ENCODE results near the gene RPN2. TPM values are rescaled to one million over a fixed set of nuclear protein-coding genes. Genes with fewer than 3 reads are reported as not detected.

RPN2 gene
- total and polyA plus RNA-seq, 9 of the 15 experiments (the other 6 are each of a cell fraction or from before 2014, with no cell fraction given) = 168 to 548 (median 325) TPM

- Histone ChIP-seq H3K9me1 (ENCODE audit: control insufficient read depth, insufficient read depth, low read length) (no peaks in the 10 kb centered on the region), H3K4me2 (ENCODE audit: insufficient read depth, low read length) (peak overlapping the region; percentile 13; the same call in 1 of the 2 replicates), H3K9me3 (replicated peaks; ENCODE audit: control insufficient read depth, insufficient read depth, low read depth, low read length) (no peaks in the 10 kb centered on the region), H4K20me1 (replicated peaks; ENCODE audit: control insufficient read depth, insufficient read depth, low read length) (no peaks in the 10 kb centered on the region), H3K9ac (ENCODE audit: insufficient read depth in 1 of 2, low read depth in 2 of 2, low read length in 2 of 2) (peak overlapping the region in 1 of 2 experiments; percentile 8; a peak in 1 of 4 replicates), H2AFZ (ENCODE audit: low read depth, low read length) (peak overlapping the region; percentile 21), H3K4me1 (replicated peaks in 1 of 2; ENCODE audit: control insufficient read depth in 2 of 2, insufficient read depth in 2 of 2, low read length in 2 of 2) (peaks cover 27 to 32% of the 10 kb centered on the region in 2 experiments; a peak in 4 of 5 replicates), H3K4me3 (no peak overlapping the region), H3K36me3 (ENCODE audit: control insufficient read depth, insufficient read depth, low read length) (no peaks in the 10 kb centered on the region), H3K27ac (ENCODE audit: extremely low read depth, low read depth, low read length) (0 out of 3 replicates have a peak overlapping the region, but pooled peaks have one; percentile 22), H3K79me2 (ENCODE audit: control insufficient read depth, insufficient read depth, low read length) (no peaks in the 10 kb centered on the region), H3K27me3 (ENCODE audit: control insufficient read depth in 2 of 2, insufficient read depth in 2 of 2, low read length in 2 of 2) (no peaks in the 10 kb centered on the region)
- FAIRE-seq = peak; percentile 76
- ATAC-seq = peak; percentile 91
- no TSS peak for BruUV-seq (replicated peaks)
- ChIA-PET CTCF (ENCODE audit: low intra/inter-chr PET ratio) (no interaction called here), POLR2A (interaction anchor here (0.6 to 3.1 kb wide), 5 partner anchors 8 to 692 kb away, joined by 3 to 13 read pairs (median 3); partner anchors contain the start of genes MROH8, RBL1 and RPN2)
- intact Hi-C loops (cut with micrococcal nuclease) (no loop called here), in situ Hi-C loops (cut with MboI) (no loop called here)
- peak in 2 of 4 experiments; percentile 72 to 80 for DNase-seq (ENCODE audit: extremely low read depth in 1 of 4, low spot score in 3 of 4)
- WGBS (ENCODE audit: insufficient coverage, low coverage, missing lambda C conversion rate) = 0% methylated on average over 9 of the region's 10 CpGs
- TF ChIP-seq HMBOX1 (IDR thresholded peaks at IDR 0.05) = peak; percentile 68; the same call in 1 of the 2 replicates
- peak; percentile 72 for TF ChIP-seq SMARCA4 (IDR thresholded peaks at IDR 0.05)
- no peak for TF ChIP-seq POLR2AphosphoS2 (IDR thresholded peaks at IDR 0.05; ENCODE audit: low read length)
- peak; percentile 87 for TF ChIP-seq ATF7 (IDR thresholded peaks at IDR 0.05)
- peak; percentile 69; the same call in 1 of the 2 replicates for TF ChIP-seq JUND (IDR thresholded peaks at IDR 0.05; ENCODE audit: borderline replicate concordance, low read depth, low read length)
- TF ChIP-seq JUND (tag; IDR thresholded peaks at IDR 0.05; ENCODE audit: borderline replicate concordance, low read depth, low read length) = peak; percentile 67; the same call in 1 of the 3 replicates
- peak; percentile 32; the same call in 1 of the 2 replicates for TF ChIP-seq CTBP1 (IDR thresholded peaks at IDR 0.05; ENCODE audit: borderline replicate concordance)
- TF ChIP-seq FOSL1 (tag; conservative IDR thresholded peaks at IDR 0.05) = peak; percentile 69
- TF ChIP-seq CXXC5 (CRISPR knock-in tag; IDR thresholded peaks at IDR 0.05) = peak; percentile 54; the same call in 1 of the 2 replicates
- peak; percentile 70 for TF ChIP-seq ARID1B (IDR thresholded peaks at IDR 0.05)
- no peak for TF ChIP-seq SRSF7 (optimal IDR thresholded peaks at IDR 0.05; ENCODE audit: low read depth, low read length)
- no peak for TF ChIP-seq MBD1 (CRISPR knock-in tag; IDR thresholded peaks at IDR 0.05)
- TF ChIP-seq ADNP (tag; IDR thresholded peaks at IDR 0.05) = peak; percentile 78
- no peak for TF ChIP-seq CBFB (CRISPR knock-in tag; IDR thresholded peaks at IDR 0.05)
- no peak for TF ChIP-seq ZBTB34 (CRISPR knock-in tag; IDR thresholded peaks at IDR 0.05)
- peak in 1 of 2 experiments; percentile 46; a peak in 1 of 4 replicates for TF ChIP-seq HDAC1 (IDR thresholded peaks at IDR 0.05)
- TF ChIP-seq ZFX (CRISPR knock-in tag; IDR thresholded peaks at IDR 0.05) = no peak
- TF ChIP-seq NRF1 (conservative IDR thresholded peaks at IDR 0.05 in 1 of 2, IDR thresholded peaks at IDR 0.05 in 1 of 2) = peak; percentile 82 to 83
- TF ChIP-seq ZNF280B (CRISPR knock-in tag; IDR thresholded peaks at IDR 0.05) = no peak
These were observed 18.4 kb upstream of the RPN2 start for GRCh38 chr20:37160683-37161082.
